Measurements from ENCODE around the gene PPP1R14C. TPM values are rescaled to one million over a fixed set of nuclear protein-coding genes. Genes with fewer than 3 reads are reported as not detected.

PPP1R14C gene
- total RNA-seq, 1 donor from 2014 or later = 0.26 TPM

GRCh38 chr6:150146436-150146835 is 3.6 kb downstream of the PPP1R14C start:
- Histone ChIP-seq H3K9me3 (ENCODE audit: low read depth) (no peaks in the 10 kb centered on the region), H3K4me3 (no peak overlapping the region), H3K4me2 (no peak overlapping the region), H3K79me2 (ENCODE audit: low read depth) (no peaks in the 10 kb centered on the region), H3F3A (ENCODE audit: low read depth) (peaks cover 9% of the 10 kb centered on the region), H3K36me3 (no peaks in the 10 kb centered on the region), H3K9ac (no peak overlapping the region), H2AFZ (replicated peaks) (no peak overlapping the region), H3K27ac (no peak overlapping the region), H4K20me1 (ENCODE audit: low read depth) (peaks cover 9% of the 10 kb centered on the region), H3K27me3 (peaks cover 99% of the 10 kb centered on the region), H3K4me1 (peaks cover 4% of the 10 kb centered on the region)
- no peaks in the 10 kb centered on the region for H3K36me3 Mint-ChIP-seq
- peaks cover 41% of the 10 kb centered on the region for H3K4me1 Mint-ChIP-seq
- H3K27me3 Mint-ChIP-seq (ENCODE audit: insufficient read depth, low read depth) = peaks cover 36% of the 10 kb centered on the region
- no peak overlapping the region for H3K27ac Mint-ChIP-seq
- no peak for DNase-seq (ENCODE audit: low spot score)
- H3K9me3 Mint-ChIP-seq = no peaks in the 10 kb centered on the region
- H3K4me3 Mint-ChIP-seq = no peak overlapping the region
- TF ChIP-seq EZH2 (IDR thresholded peaks at IDR 0.05) = no peak
- no peak for TF ChIP-seq EZH2phosphoT487 (IDR thresholded peaks at IDR 0.05)

GRCh38 chr6:150149146-150149545 is 6.3 kb downstream of the PPP1R14C start:
- H3K36me3 Mint-ChIP-seq = no peaks in the 10 kb centered on the region
- Histone ChIP-seq H2AFZ (replicated peaks) (no peak overlapping the region), H4K20me1 (ENCODE audit: low read depth) (peaks cover 6% of the 10 kb centered on the region), H3K9me3 (ENCODE audit: low read depth) (no peaks in the 10 kb centered on the region), H3K4me1 (no peaks in the 10 kb centered on the region), H3K27me3 (peaks cover 91% of the 10 kb centered on the region), H3K36me3 (no peaks in the 10 kb centered on the region), H3K9ac (no peak overlapping the region), H3F3A (ENCODE audit: low read depth) (no peaks in the 10 kb centered on the region), H3K4me3 (no peak overlapping the region), H3K79me2 (ENCODE audit: low read depth) (no peaks in the 10 kb centered on the region), H3K27ac (no peak overlapping the region), H3K4me2 (no peak overlapping the region)
- H3K4me1 Mint-ChIP-seq = peaks cover 37% of the 10 kb centered on the region
- H3K27ac Mint-ChIP-seq = no peak overlapping the region
- H3K9me3 Mint-ChIP-seq = no peaks in the 10 kb centered on the region
- H3K4me3 Mint-ChIP-seq = no peak overlapping the region
- H3K27me3 Mint-ChIP-seq (ENCODE audit: insufficient read depth, low read depth) = peaks cover 24% of the 10 kb centered on the region
- peak; percentile 27 for DNase-seq (ENCODE audit: low spot score)
- no peak for TF ChIP-seq CTCF (IDR thresholded peaks at IDR 0.05)
- no peak for TF ChIP-seq EZH2phosphoT487 (IDR thresholded peaks at IDR 0.05)
- TF ChIP-seq EZH2 (IDR thresholded peaks at IDR 0.05) = no peak

GRCh38 chr6:150150458-150150820 is 7.6 kb downstream of the PPP1R14C start:
- peaks cover 35% of the 10 kb centered on the region for H3K4me1 Mint-ChIP-seq
- TF ChIP-seq EZH2phosphoT487 (IDR thresholded peaks at IDR 0.05) = no peak
- no peak for TF ChIP-seq EZH2 (IDR thresholded peaks at IDR 0.05)
- TF ChIP-seq CTCF (IDR thresholded peaks at IDR 0.05) = no peak
- H3K4me2 ChIP-seq = no peak overlapping the region
- DNase-seq (ENCODE audit: low spot score) = no peak
- H3K27me3 ChIP-seq = peaks cover 91% of the 10 kb centered on the region
- no peak overlapping the region for H3K9ac ChIP-seq
- H3K36me3 Mint-ChIP-seq = no peaks in the 10 kb centered on the region
- H3K9me3 Mint-ChIP-seq = no peaks in the 10 kb centered on the region
- H3K4me3 ChIP-seq = no peak overlapping the region
- no peaks in the 10 kb centered on the region for H3K9me3 ChIP-seq (ENCODE audit: low read depth)
- no peak overlapping the region for H3K27ac ChIP-seq
- no peaks in the 10 kb centered on the region for H4K20me1 ChIP-seq (ENCODE audit: low read depth)
- no peaks in the 10 kb centered on the region for H3K36me3 ChIP-seq
- H2AFZ ChIP-seq (replicated peaks) = no peak overlapping the region
- no peak overlapping the region for H3K27ac Mint-ChIP-seq
- H3K79me2 ChIP-seq (ENCODE audit: low read depth) = no peaks in the 10 kb centered on the region
- no peaks in the 10 kb centered on the region for H3F3A ChIP-seq (ENCODE audit: low read depth)
- H3K27me3 Mint-ChIP-seq (ENCODE audit: insufficient read depth, low read depth) = peaks cover 13% of the 10 kb centered on the region
- H3K4me1 ChIP-seq = no peaks in the 10 kb centered on the region
- no peak overlapping the region for H3K4me3 Mint-ChIP-seq

- Histone ChIP-seq H2AFZ (replicated peaks) (no peak overlapping the region), H3K27me3 (peaks cover 85% of the 10 kb centered on the region), H3K4me1 (no peaks in the 10 kb centered on the region), H3K4me2 (no peak overlapping the region), H3K79me2 (ENCODE audit: low read depth) (no peaks in the 10 kb centered on the region), H4K20me1 (ENCODE audit: low read depth) (no peaks in the 10 kb centered on the region), H3K27ac (no peak overlapping the region), H3K4me3 (no peak overlapping the region), H3K9ac (no peak overlapping the region), H3K9me3 (ENCODE audit: low read depth) (no peaks in the 10 kb centered on the region), H3K36me3 (no peaks in the 10 kb centered on the region), H3F3A (ENCODE audit: low read depth) (no peaks in the 10 kb centered on the region)
- H3K27ac Mint-ChIP-seq = no peak overlapping the region
- H3K9me3 Mint-ChIP-seq = no peaks in the 10 kb centered on the region
- H3K4me1 Mint-ChIP-seq = peaks cover 35% of the 10 kb centered on the region
- peaks cover 8% of the 10 kb centered on the region for H3K27me3 Mint-ChIP-seq (ENCODE audit: insufficient read depth, low read depth)
- no peak for TF ChIP-seq CTCF (IDR thresholded peaks at IDR 0.05)
- no peak for TF ChIP-seq EZH2 (IDR thresholded peaks at IDR 0.05)
- no peak for TF ChIP-seq EZH2phosphoT487 (IDR thresholded peaks at IDR 0.05)
- DNase-seq (ENCODE audit: low spot score) = no peak
- H3K4me3 Mint-ChIP-seq = no peak overlapping the region
- no peaks in the 10 kb centered on the region for H3K36me3 Mint-ChIP-seq
Measured at GRCh38 chr6:150150821-150151646, 8.2 kb downstream of the PPP1R14C start.

All from neural progenitor cell (in vitro differentiated cells).